Middle frontal gyrus (tissue), 1 donor: ENCODE data around the gene QRFPR.
"Not testable (repeated sequence)": the region's sequence is repeated elsewhere in the genome, so short reads cannot be mapped to it uniquely, and the experiment has no call there.

ENCODE experiments used
- DNase-seq: peaks from one replicate; pipeline ENCODE4 v3.0.0-alpha.2; 2015; ENCODE audit warnings: low spot score; ENCODE audit errors: extremely low spot score

QRFPR gene

GRCh38 chr4:121339824-121340223, 41.0 kb downstream of the QRFPR start:
- no peak for DNase-seq

- DNase-seq, result no peak
Observed at GRCh38 chr4:121339307-121339706, 41.5 kb downstream of the QRFPR start.

GRCh38 chr4:121338518-121338917, 42.3 kb downstream of the QRFPR start:
- DNase-seq, result no peak

GRCh38 chr4:121336706-121337105, 44.1 kb downstream of the QRFPR start:
- DNase-seq, result no peak

GRCh38 chr4:121330180-121330665, 50.6 kb downstream of the QRFPR start:
- no peak for DNase-seq

- DNase-seq, result no peak
Observed at GRCh38 chr4:121326597-121326996, 54.2 kb downstream of the QRFPR start.

GRCh38 chr4:121324331-121324730, 56.5 kb downstream of the QRFPR start:
- DNase-seq, result no peak

- DNase-seq, result no peak
Observed at GRCh38 chr4:121321466-121321865, 59.4 kb downstream of the QRFPR start.

- no peak for DNase-seq
Observed at GRCh38 chr4:121316091-121316490, 64.7 kb downstream of the QRFPR start.

GRCh38 chr4:121313430-121313829, 67.4 kb downstream of the QRFPR start:
- DNase-seq, result not testable (repeated sequence)

- DNase-seq, result no peak
Observed at GRCh38 chr4:121308828-121309227, 72.0 kb downstream of the QRFPR start.

- DNase-seq, result no peak
Observed at GRCh38 chr4:121308328-121308663, 72.5 kb downstream of the QRFPR start.

- DNase-seq, result no peak
Observed at GRCh38 chr4:121307445-121308327, 73.1 kb downstream of the QRFPR start.

- no peak for DNase-seq
Observed at GRCh38 chr4:121306931-121307330, 73.9 kb downstream of the QRFPR start.

GRCh38 chr4:121304893-121305292, 75.9 kb downstream of the QRFPR start:
- DNase-seq, result no peak

GRCh38 chr4:121299367-121299766, 81.5 kb downstream of the QRFPR start:
- DNase-seq, result no peak

- no peak for DNase-seq
Observed at GRCh38 chr4:121283319-121283718, 97.5 kb downstream of the QRFPR start.

- DNase-seq, result no peak
Observed at GRCh38 chr4:121280425-121280824, 100.4 kb downstream of the QRFPR start.

- DNase-seq, result no peak
Observed at GRCh38 chr4:121278811-121279368, 101.9 kb downstream of the QRFPR start.
